NCI-H524 treated with DMSO at 0.1 percent for 48 hours (cell line): ENCODE measurements around the gene CREB5.

Experiments
- DNase-seq: peaks from one replicate; lab custom pipeline; 2025; lab: John Stamatoyannopoulos, UW

CREB5 gene

DNA sequence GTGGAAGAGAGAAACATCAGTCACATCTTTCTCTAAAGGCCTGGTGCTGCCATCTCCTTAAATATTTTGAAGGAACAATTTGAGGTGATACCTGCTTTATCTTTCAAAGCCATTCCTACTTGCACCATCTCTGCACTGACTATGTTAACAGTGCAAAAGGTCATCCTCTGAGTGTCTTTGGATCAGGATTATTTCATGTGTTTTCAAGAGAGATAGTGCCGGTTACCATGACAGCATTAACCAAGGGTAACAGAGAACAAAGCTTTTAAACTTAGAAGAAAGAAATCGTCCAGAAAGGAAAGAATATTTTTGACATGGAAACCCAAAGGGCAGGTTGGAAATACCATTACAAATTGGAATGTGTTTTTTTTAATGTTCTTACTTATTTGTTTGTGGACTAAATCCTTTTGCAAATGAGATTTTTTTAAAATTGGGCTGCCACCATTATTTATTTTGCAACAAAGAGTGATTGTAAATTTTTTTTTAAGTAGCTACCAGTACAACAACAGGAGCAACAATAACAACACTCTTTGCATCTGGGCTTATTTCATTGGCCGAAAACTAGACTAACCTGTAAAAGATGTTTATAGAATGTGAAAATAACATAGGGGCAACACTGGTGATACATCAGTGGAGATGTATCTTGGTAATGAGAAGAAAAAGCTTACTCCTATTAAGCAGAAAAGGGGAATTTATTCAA, 234.2 kb downstream of the CREB5 start:
- DNase-seq = no peak

DNA sequence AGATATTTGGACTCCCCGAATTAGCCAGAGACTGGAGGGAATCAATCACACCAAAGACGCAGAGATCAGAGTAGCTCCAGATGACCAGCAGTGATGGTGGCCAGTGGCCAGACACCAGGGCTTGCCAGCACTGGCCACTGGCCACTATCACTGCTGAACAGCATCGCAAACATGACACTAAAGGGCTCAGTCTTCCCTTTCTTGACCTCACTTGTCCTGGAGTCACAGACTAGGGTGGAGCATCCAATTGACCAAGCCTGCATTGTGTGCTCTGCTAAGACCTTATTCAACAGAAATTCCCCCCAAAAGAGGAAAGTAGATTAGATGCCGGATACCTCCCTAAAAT, 234.7 kb downstream of the CREB5 start:
- no peak for DNase-seq

DNA sequence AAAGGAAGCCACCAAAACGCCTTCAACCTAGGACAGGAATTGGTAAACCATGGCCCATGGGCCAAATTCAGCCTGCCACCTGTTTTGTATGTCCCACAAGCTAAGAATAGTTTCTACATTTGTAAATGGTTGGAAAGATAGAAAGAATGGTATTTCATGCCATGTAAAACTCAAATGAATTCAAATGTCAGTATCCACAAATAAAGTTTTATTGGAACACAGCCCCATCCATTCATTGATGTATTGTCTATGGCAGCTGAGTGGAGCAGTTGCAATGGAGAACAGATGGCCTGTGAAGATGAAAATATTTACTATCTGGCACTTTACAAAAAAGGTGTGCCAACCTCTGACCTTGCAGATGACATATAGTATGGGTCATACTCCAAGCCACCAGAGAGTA, 236.9 kb downstream of the CREB5 start:
- no peak for DNase-seq

DNA sequence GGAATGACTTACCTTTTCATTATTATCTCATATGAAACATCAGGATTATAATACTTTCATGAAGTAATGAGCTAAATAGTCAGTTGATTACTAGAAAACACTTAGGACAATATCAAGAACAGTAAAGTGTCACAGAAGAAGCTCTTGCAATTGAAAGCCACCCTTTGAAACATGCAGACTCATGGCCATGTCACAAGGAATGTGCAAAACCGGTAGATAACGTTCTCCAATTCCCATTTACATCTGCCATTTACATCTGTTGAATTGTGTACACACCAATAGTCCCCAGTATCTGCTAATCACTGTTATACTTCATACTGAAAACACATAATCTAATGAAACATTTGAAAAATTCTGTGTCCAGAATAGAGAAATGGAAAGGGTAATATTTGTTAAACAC, 237.5 kb downstream of the CREB5 start:
- no peak for DNase-seq

DNA sequence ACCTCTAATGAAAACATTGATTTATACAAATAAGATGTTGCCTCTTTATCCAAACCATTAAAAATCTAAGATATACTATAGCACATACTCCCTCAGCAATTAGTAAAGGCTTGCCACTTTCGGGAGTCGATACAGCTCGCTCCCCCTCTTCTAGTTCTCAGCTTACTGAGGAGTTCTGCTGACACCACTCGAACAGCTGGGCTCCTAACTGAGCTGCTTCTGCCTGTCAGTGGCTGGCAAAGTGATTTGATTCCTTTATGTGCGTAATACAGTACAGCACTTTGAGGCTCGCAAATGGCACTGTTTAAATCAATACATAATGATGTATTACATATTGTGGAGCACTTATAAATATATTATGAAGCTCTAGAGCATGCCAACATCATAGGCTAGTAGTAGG, 241.8 kb downstream of the CREB5 start:
- peak; percentile 7 for DNase-seq

DNA sequence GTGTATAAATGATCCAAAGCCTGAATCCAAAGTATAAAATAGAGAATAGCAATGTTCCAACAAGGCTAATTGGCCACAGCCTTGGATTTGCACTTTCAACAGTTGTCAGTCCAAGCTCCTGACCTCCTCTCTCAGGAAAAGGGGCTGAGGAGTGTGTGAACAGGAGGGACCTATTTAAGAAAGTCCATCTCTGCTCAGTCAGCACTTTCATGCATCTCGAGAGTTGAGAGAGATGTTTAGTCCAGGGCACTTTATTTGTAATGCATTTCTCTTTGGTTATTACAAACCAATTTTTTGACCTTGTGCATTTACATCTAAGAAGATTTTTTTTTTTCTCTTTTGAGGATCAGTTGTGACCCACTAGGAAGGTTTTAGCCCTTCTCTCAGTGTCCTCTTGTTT, 244.2 kb downstream of the CREB5 start:
- DNase-seq = no peak

DNA sequence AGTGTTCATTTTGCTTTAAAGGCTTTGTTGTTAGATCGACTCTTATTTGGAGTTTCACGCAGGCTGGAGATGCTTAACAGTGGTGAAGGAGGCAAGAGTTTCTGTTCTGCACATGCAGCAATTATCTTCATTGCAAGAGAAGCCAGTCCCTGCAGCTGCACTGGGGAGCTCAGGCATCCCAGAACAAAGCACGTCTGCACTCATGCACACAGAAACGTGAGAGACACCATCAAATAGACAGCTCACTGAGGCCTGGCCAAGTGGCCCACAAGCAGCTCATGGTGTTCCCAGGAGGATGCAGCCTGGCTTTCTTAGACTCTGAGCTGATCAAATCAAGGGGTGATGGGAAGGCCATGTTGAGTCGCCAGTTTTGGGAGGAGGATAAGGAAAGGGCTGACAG, 246.1 kb downstream of the CREB5 start:
- DNase-seq = no peak

DNA sequence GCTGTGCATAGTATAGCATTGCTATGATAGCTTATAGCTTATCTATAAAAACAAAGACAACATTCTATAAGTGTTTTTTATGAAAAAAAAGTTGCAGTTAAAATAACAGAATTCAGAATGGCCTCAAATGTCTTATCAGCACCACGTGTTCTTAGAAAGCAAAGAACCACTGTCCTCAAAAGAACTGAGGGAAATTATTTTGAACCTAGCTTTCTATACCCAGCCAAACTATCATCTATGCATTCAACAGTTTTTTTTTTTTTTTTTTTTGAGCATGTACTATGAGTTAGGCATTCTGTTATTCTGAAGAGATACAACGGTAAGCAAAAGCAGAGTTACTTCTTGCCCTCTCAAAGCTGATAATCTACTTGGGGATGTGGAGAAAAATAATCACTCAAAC, 247.8 kb downstream of the CREB5 start:
- DNase-seq = no peak

DNA sequence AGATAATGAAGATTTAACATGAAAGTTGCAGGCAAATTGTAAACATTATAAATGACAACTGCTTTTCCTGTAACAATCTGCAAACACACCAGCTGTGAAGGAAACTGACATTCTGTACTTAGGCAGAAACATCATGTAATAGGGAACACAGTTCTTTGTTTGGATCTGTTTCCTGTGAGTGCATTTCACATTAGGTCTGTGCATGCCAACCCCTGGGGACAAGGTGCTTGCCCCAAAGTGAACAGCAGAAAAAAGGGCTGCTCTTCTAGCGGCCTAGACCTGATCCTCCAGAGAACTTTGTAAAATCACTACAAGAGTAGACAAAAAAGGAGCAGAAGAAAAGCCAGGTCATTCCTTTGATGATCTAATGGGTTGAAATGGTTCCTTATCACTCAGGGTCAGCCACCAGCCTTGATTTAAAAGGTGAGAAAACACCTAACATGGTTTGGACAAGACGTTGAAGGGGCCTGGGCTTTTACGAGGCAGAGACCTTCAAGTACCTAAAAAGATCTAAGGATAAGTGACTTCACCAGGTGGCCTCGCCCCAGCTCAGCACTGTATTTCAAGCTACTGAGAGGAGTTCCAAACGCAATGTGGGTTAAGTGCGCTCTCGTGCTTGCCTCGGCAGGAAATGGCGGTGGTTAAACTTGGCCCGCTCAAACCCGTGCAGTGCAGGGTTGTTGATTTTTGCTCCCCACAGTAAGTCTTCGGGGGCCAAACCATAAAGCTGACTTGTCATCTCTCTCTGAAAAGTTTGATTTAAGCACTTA, 249.7 kb downstream of the CREB5 start:
- no peak for DNase-seq

DNA sequence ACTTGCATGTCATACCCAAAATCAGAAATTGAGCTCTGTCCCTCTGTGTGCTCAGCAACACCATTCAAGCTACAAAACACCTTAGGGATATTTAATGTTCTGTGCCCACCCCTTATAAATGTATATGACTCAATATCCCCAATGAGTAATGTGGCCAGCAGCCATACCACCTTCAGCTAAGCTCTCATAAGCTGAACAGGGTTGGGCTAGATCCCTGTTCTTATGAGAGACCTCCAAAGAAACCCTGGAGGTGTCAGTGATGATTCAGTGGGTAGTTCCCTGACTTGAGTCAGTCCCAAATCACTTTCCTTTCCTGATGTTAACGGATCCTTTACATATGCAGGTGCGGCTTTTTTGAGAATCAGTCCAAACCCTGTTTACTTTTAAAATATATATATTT, 253.8 kb downstream of the CREB5 start:
- no peak for DNase-seq

DNA sequence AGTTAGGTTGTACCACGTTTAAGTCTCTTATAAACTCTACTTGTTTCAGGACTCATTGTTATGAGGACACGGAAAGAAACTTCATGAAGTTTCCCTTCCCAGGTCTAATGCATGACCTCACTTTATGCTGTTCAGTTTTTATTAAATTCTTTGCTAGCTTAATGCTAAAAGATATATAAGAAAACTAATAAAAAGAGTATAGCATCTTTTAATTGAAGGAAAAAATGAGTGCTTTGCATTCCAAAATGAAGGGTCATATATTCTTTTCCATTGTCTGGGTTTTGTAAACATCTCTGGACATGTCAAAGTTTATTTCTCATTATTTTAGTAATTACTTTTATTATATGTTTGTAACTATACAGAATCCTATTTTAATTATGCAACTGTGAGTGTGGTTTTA, 255.8 kb downstream of the CREB5 start:
- no peak for DNase-seq

DNA sequence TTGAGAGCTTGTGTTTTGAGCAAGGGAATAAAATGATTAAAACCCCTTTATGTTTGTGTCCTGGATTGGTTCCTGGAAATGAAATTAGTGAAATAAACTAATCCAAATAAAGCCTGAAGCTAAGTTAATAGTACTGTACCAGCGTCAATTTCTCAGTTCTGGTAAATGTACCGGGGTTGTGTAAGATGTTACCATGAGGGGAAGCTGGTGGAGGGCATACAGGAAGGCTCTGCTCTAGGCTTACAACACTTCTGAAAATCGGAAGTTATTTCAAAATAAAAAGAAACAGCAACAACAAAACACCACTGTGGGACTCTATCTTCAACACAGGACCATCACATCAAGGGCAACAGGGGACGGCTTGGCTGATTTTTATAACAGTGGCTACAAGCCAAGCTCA, 257.0 kb downstream of the CREB5 start:
- no peak for DNase-seq

DNA sequence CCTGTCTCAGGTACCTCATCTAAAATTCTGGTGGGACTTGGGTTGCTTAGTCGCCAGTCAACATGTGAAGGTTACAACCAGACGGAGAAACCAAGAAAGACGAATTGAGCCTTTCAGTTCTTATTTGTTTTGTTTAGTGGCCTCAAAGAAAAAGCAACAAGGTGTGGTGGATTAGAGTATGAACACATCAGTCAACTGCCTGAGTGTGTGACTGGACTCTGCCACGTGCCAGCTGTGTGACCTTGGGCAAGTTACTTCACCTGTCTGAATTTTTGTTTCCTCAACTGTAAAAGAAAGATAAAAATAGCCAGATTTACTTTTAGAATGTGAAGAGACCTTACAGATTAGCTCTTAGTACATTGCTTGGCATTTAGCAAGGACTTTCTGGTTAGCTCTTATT, 259.2 kb downstream of the CREB5 start:
- DNase-seq = no peak

DNA sequence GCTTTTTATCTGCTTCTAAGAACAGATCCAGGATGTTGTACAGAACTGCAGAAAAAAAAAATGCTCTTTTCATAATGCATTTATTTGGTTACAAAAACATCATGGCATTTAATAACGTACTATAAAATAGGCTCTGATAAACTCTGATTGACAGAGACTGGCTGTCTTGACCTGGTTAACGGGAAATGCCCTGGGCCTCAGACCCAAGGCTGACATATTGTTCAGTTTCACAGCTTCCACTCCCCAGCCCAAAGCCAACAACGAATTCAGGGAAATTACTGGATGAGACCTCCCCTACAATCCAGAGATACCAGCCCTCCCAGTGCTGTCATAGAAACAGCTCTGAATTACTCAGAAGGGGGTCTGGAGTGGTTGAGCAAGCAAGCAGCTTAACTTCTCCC, 260.1 kb downstream of the CREB5 start:
- no peak for DNase-seq

DNA sequence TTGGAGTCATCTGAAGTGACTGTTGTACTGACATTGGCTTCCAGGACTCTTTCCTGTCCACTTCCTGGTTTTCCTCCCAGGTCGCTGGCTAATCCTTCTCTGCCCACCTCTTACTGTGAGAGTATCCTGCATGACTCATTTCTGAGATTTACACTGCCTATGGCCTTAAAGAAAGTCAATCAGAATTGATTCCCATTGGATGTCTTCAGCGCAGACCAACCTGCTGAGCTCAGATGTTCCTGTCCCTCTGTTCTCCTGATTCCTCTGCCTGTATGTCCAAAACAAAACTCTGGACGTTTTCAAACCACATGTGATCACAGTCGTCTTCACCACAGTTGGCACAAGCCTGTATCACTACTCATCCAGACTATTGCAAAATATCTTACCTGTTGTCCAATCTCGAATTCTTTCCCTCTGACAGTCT, 262.1 kb downstream of the CREB5 start:
- no peak for DNase-seq

DNA sequence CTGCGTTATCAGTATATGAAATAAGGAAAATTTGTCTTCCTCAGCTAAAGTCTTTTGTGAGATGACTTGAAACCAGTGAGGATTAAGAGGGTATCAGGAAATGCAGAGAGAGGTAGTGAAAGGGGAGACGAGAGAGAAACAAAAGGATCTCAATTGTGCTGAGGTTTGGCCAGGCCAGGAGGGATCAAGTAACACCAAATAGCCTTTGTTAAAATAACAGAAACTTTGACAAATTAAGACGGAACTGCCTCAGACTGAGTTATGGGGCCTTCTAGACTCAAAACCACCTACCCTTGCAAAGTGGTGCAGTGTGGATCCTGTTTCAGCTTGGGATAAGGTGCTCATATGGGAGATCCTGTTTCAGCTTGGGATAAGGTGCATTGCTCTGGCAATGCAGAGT, 263.1 kb downstream of the CREB5 start:
- DNase-seq = no peak

DNA sequence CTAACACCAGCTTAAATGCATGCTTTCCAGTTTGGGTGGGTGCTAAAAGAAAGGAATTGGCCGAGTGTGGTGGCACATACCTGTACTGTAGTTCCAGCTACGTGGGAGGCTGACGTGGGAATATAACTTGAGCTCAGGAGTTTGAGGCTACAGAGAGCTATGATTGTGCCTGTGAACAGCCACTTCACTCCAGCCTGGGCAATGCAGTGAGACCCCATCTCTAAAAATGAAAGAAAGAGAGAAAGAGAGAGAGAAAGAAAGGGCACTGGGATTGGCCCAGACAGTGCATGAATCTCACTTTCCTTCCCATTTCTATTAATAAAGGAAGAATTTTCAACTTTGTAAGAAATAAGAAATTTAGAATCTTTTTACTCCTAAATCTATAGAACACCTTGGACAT, 265.4 kb downstream of the CREB5 start:
- DNase-seq = no peak

DNA sequence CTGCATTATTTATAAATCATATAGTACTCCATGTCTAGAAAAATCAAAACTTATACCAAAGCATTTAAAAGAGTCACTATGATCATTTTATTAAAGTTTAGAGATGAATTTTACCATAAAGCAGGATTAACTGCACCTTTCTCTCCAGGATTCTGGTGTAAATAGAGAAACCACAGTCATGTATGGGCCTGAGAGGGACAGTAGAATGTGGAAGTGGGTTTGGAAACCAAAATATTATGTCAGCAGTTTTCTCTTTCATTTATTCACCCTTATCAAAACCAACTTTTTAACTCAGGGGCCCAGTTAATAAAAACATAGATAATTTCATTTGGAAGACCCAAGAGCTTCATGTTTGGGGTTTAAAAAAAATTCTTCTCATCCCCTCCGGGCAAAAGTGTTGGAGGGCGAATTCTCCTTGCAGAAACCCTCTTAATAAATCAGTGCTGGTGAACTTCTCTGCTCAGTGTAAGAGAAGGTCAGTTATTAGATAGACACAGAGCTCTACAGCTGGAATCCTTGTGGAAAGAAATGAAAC, 266.2 kb downstream of the CREB5 start:
- no peak for DNase-seq

DNA sequence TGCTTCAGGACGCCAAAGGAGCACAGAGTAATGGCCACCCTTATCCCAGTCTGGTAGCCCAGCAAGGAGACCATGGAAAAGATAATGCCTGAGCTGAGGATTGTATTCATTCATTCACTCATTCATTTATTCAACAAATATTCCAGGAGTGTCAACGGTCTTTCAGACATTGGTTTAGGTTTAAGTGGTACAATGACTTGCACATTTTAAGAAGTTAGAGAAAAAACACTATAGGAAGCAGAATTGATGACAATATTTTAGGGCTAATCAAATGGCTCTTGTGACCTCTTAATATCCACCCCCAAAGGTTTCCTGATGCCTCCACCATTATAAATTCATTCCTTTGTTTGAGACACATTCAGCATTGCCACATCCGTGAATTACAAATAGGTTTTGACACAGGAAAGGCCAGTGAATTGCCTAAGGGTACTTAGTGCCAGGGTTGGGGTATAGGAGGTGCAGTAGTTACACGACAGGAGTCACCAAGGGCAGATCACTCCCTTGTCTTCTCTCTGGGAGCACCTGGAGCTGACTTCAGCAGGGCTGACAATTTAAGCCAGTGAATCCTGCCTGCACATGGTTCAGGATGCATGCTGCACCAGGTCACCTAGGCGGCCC, 269.5 kb downstream of the CREB5 start:
- no peak for DNase-seq

DNA sequence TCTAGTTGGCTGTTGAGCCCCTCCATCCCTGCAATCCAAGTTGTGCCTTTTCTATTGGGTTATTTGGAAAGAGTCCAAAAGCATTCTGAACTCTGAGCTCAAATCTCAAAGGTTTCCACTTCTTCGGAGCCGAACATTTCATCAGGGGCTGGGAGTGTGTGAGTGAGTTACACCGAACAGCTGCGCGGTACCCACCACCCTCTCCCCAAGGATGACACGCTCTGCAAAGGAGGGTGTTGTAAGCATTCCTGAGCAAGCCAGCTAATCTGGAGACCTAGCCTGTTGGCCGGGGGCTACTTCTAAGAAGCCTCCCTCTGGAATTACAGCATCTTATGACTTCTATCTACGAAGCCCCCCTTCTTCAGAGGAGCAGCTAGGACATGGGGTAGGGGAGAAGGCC, 270.5 kb downstream of the CREB5 start:
- no peak for DNase-seq

DNA sequence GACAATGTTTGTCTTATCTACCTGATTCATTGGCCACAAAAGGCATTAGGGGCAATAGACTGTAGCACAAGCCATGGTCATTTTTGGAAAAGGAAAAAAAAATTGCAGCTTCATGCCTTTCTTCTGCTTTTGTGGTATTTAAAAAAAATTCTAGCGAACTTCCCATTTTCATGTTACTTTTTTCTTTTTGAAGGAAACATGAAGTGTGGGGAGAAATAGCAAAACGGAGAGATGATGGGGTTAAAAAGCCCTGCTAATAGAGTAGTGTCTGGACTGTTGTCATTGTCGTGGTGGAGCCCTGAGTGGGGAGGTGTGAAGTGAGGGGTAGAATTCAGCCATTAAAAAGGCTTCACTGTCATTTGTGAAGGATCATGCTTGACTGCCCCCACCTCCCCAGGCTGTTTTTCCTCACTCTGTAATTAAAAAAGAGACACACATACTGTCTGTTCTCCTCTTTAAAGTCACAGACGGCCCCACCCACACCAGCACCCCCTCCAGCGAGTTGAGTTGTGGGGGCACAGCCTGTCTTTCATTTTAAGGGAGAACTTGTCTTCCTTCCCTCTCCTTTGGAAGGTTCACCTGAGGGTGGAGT, 272.4 kb downstream of the CREB5 start:
- DNase-seq = no peak

DNA sequence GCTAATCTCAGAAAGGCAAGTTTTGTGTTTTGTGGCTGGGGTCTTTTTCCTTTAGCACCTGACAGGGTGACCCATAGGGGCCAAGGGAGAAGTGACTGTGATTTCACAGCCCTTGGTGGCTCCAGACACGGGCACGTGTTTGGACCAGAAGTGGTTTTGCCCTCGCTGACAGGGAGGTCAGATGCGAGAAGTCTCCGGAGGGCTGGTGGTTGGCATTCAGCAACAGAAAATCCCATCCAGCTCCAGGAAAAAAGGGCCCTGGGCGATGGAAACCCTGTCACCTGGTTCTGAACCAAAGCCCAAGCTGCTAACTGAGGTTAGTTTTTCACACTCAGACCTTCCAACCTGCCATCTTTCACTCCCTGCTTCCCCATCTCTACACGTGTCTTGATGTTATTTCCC, 272.9 kb downstream of the CREB5 start:
- DNase-seq = no peak
